AG04449 (cell line): ENCODE results near the gene OTUD3.
A peak's percentile ranks its signal among the peaks of the same experiment; 100 is the strongest.

Source experiments
- CTCF ChIA-PET: fragments of 350-600 bp; formaldehyde crosslinking; extraction: SDS; loops from one replicate; lab custom pipeline; 2021; ENCODE audit warnings: antibody characterized with exemption; lab: Yijun Ruan, JAX
- POLR2A ChIA-PET: fragments of 400-600, 350-600 bp; formaldehyde crosslinking; extraction: SDS; loops from one replicate; lab custom pipeline; 2020; ENCODE audit warnings: antibody characterized with exemption, inconsistent platforms; lab: Yijun Ruan, JAX
- DNase-seq: peaks from one replicate; pipeline ENCODE4 v3.0.0-alpha.2; 2010; ENCODE audit warnings: low read depth, low spot score
- H3K4me3 ChIP-seq: 2 replicates; pipeline ENCODE4 v1.5.1; 2011; ENCODE audit warnings: low read depth, mild to moderate bottlenecking, control low read depth, low read length
- CTCF ChIP-seq: IDR thresholded peaks from one replicate; pipeline ENCODE4 v1.5.1; 2011; ENCODE audit warnings: mild to moderate bottlenecking, moderate library complexity, low read length, control low read depth, inconsistent platforms; ENCODE audit not compliant: insufficient read depth; ENCODE audit errors: missing control alignments

The OTUD3 gene

GRCh38 chr1:19909971-19910370 is 27.8 kb downstream of the OTUD3 start:
- POLR2A ChIA-PET, result no interaction called here
- no peak for TF ChIP-seq CTCF

GRCh38 chr1:19910650-19911049 is 28.5 kb downstream of the OTUD3 start:
- POLR2A ChIA-PET, result no interaction called here
- H3K4me3 ChIP-seq, result no peak overlapping the region
- no peak for TF ChIP-seq CTCF
- DNase-seq, result no peak
- CTCF ChIA-PET, result interaction anchor here (0.9 to 3.2 kb wide), 4 partner anchors 29 to 583 kb away, joined by 4 to 20 read pairs (median 12); partner anchors contain the start of gene OTUD3

More at GRCh38 chr1:19909971-19910370, 27.8 kb downstream of the OTUD3 start:
- CTCF ChIA-PET, result interaction anchor here (0.8 to 1.7 kb wide), 6 partner anchors 8 to 581 kb away, joined by 3 to 10 read pairs (median 4); partner anchors contain the start of gene OTUD3
- no peak for DNase-seq
- no peak overlapping the region for H3K4me3 ChIP-seq

GRCh38 chr1:19918057-19918456 is 35.9 kb downstream of the OTUD3 start:
- peak; percentile 86 for TF ChIP-seq CTCF
- POLR2A ChIA-PET, result no interaction called here
- CTCF ChIA-PET, result interaction anchor here (0.6 to 7.0 kb wide), 44 partner anchors 8 to 1451 kb away, joined by 3 to 137 read pairs (median 4); partner anchors contain the start of genes CAMK2N1 and OTUD3
- no peak overlapping the region for H3K4me3 ChIP-seq
- peak; percentile 49 for DNase-seq

GRCh38 chr1:19920132-19920710 is 38.0 kb downstream of the OTUD3 start:
- DNase-seq, result no peak
- ChIA-PET POLR2A (no interaction called here), CTCF (interaction anchor here (0.6 to 7.0 kb wide), 8 partner anchors 11 to 719 kb away, joined by 3 to 137 read pairs (median 20); no protein-coding TSS in a partner anchor)
- no peak for TF ChIP-seq CTCF
- no peak overlapping the region for H3K4me3 ChIP-seq

GRCh38 chr1:19921310-19921709 is 39.1 kb downstream of the OTUD3 start:
- POLR2A ChIA-PET, result no interaction called here
- CTCF ChIA-PET, result interaction anchor here (1.0 to 7.0 kb wide), 9 partner anchors 9 to 573 kb away, joined by 3 to 137 read pairs (median 4); no protein-coding TSS in a partner anchor
- no peak for DNase-seq

More at GRCh38 chr1:19921310-19921709, 39.1 kb downstream of the OTUD3 start:
- H3K4me3 ChIP-seq, result no peak overlapping the region
- no peak for TF ChIP-seq CTCF
